Measurements from ENCODE around the gene CDH13.

GRCh38 chr16:82882226-82882625 is 255.5 kb downstream of the CDH13 start:
- TF ChIP-seq, protein P1, sequence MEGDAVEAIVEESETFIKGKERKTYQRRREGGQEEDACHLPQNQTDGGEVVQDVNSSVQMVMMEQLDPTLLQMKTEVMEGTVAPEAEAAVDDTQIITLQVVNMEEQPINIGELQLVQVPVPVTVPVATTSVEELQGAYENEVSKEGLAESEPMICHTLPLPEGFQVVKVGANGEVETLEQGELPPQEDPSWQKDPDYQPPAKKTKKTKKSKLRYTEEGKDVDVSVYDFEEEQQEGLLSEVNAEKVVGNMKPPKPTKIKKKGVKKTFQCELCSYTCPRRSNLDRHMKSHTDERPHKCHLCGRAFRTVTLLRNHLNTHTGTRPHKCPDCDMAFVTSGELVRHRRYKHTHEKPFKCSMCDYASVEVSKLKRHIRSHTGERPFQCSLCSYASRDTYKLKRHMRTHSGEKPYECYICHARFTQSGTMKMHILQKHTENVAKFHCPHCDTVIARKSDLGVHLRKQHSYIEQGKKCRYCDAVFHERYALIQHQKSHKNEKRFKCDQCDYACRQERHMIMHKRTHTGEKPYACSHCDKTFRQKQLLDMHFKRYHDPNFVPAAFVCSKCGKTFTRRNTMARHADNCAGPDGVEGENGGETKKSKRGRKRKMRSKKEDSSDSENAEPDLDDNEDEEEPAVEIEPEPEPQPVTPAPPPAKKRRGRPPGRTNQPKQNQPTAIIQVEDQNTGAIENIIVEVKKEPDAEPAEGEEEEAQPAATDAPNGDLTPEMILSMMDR (conservative IDR thresholded peaks at IDR 0.05), result no peak
- TF ChIP-seq ZFX (IDR thresholded peaks at IDR 0.05), result no peak
